K562 treated with DMSO at 1 percent for 48 hours (cell line): Measurements from ENCODE around the gene WNT3. TPM values are rescaled to one million over a fixed set of nuclear protein-coding genes. Genes with fewer than 3 reads are reported as not detected.

Experiments used
- total RNA-seq: library from RNA; unstranded; fragments of 300-600 nt; gene quantifications from 2 replicates; pipeline ENCODE4 v1.2.3, GENCODE V29; 2022; ENCODE audit warnings: low replicate concordance; ENCODE audit errors: extremely low read depth

The WNT3 gene
- total RNA-seq, result not detected in 2 replicates

GRCh38 chr17:46818316-46818928, at the start of gene WNT3:
Gene WNT3, minus strand, starts transcription at chr17:46818692. Its CDS starts 95 bp downstream, at chr17:46818597.

GRCh38 chr17:46851029-46851741, 32.7 kb upstream of the WNT3 start, which contains the start of gene WNT9B:
Gene WNT9B, plus strand, starts transcription at chr17:46851583. Its CDS starts 56 bp downstream, at chr17:46851639.

Other genes starting within 250 kb of the WNT3 start
- not detected in 2 replicates for gene ARL17A, start 239.0 kb downstream of the WNT3 start, total RNA-seq
- gene NSF, start 228.0 kb downstream of the WNT3 start, total RNA-seq, result not detected in 2 replicates
- gene WNT9B, start 32.9 kb upstream of the WNT3 start, total RNA-seq, result not detected in 2 replicates
- gene GOSR2, start 104.5 kb upstream of the WNT3 start, total RNA-seq, result not detected in 2 replicates
- gene RPRML, start 160.6 kb upstream of the WNT3 start, total RNA-seq, result not detected in 2 replicates